AG10803 (cell line): ENCODE results near the gene PCDHGB4.

Experiments
- DNase-seq: peaks from one replicate; pipeline ENCODE4 v3.0.0; 2010; ENCODE audit warnings: low read depth
- H3K4me3 ChIP-seq: 2 replicates; pipeline ENCODE4 v1.5.1; 2011; ENCODE audit warnings: mild to moderate bottlenecking, low read length, control low read depth
- CTCF ChIP-seq: conservative IDR thresholded peaks from 2 replicates; pipeline ENCODE4 v1.5.1; 2011; ENCODE audit warnings: mild to moderate bottlenecking, low read length, control low read depth, inconsistent platforms

PCDHGB4 gene

DNA sequence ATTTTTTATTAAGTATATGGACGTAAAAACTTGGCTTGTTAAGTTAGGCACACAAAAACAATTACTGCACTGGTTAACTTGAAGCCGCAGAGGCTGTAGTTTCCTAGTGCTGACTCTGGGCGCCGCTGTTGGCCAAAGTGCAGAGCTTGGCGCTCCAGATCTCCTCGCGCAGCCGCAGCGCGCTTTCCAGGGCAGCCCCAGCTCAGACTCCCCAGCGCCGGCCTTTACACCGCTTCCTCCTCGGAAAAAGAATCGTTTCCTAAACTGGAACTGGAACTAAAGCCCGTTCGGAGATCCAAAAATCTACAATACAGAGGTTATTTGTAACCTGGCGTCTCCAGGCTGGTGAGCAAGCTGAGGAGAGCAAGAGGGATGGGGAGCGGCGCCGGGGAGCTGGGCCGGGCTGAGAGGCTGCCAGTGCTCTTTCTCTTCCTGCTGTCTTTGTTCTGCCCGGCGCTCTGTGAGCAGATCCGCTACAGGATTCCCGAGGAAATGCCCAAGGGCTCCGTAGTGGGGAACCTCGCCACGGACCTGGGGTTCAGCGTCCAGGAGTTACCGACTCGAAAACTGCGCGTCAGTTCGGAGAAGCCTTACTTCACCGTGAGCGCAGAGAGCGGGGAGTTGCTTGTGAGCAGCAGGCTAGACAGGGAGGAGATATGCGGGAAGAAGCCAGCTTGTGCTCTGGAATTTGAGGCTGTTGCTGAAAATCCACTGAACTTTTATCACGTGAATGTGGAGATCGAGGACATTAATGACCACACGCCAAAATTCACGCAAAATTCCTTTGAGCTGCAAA, 10.5 kb downstream of the PCDHGB4 start, which contains the start of gene PCDHGB5:
PCDHGB5 (plus strand) TSS at position 192 of the 796 bp plus-strand sequence; CDS start at position 373, 181 bp downstream.
- DNase-seq: peak; percentile 55
- peak; percentile 62 for TF ChIP-seq CTCF
- H3K4me3 ChIP-seq: peak within 1 kb of the TSS; percentile 53

DNA sequence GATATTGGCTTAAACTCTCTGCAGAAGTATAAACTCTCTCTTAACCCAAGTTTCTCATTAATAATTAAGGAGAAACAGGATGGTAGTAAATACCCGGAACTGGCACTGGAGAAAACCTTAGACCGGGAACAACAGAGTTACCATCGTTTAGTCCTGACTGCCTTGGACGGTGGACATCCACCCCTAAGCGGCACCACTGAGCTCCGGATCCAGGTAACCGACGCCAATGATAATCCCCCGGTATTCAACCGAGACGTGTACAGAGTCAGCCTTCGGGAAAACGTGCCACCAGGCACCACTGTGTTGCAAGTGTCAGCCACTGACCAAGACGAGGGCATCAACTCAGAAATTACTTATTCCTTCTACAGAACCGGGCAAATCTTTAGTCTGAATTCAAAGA, 11.1 kb downstream of the PCDHGB4 start:
- no peak for TF ChIP-seq CTCF
- H3K4me3 ChIP-seq: peak overlapping the region; percentile 17; the same call in 1 of the 2 replicates
- no peak for DNase-seq

GRCh38 chr5:141399555-141400258, 12.2 kb downstream of the PCDHGB4 start:
- no peak for TF ChIP-seq CTCF
- DNase-seq: no peak
- peak overlapping the region; percentile 22 for H3K4me3 ChIP-seq

- H3K4me3 ChIP-seq: peak within 1 kb of the TSS; percentile 36
- DNase-seq: peak; percentile 41
- TF ChIP-seq CTCF: peak; percentile 50
These were observed 15.2 kb downstream of the PCDHGB4 start, which contains the start of gene PCDHGA9 for GRCh38 chr5:141402553-141403243. Gene PCDHGA9 (plus strand): TSS chr5:141402778. CDS start chr5:141402953, 175 bp downstream.

- TF ChIP-seq CTCF: no peak
- H3K4me3 ChIP-seq: no peak overlapping the region
- DNase-seq: no peak
These were observed 15.9 kb downstream of the PCDHGB4 start for GRCh38 chr5:141403387-141403786.

- peak; percentile 37 for DNase-seq
- TF ChIP-seq CTCF: peak; percentile 59
These were observed 20.4 kb downstream of the PCDHGB4 start, which contains the start of gene PCDHGB6 for GRCh38 chr5:141407790-141408505. Gene PCDHGB6 (plus strand): TSS chr5:141408021. CDS start chr5:141408203, 182 bp downstream.

More at GRCh38 chr5:141407790-141408505, 20.4 kb downstream of the PCDHGB4 start, which contains the start of gene PCDHGB6:
- H3K4me3 ChIP-seq: peak within 1 kb of the TSS; percentile 45
